LNCAP (cell line): ENCODE data around the gene GAREM1.

Experiments
- CTCF ChIP-seq: fragments of 450-650 bp; IDR thresholded peaks from 2 replicates; pipeline ENCODE4 v1.5.1; 2017; ENCODE audit warnings: mild to moderate bottlenecking

Gene GAREM1

GRCh38 chr18:32470714-32471633, at the start of gene GAREM1:
GAREM1 (minus strand) TSS chr18:32470882; CDS start chr18:32470428, 454 bp downstream.
- TF ChIP-seq CTCF = peak; percentile 80

- no peak for TF ChIP-seq CTCF
Measured at GRCh38 chr18:32511147-32511546, 40.5 kb upstream of the GAREM1 start.

GRCh38 chr18:32509111-32509510, 38.4 kb upstream of the GAREM1 start:
- TF ChIP-seq CTCF = no peak

GRCh38 chr18:32507093-32507492, 36.4 kb upstream of the GAREM1 start:
- TF ChIP-seq CTCF = no peak

- TF ChIP-seq CTCF = no peak
Measured at GRCh38 chr18:32502014-32502413, 31.3 kb upstream of the GAREM1 start.

GRCh38 chr18:32483002-32483401, 12.3 kb upstream of the GAREM1 start:
- TF ChIP-seq CTCF = no peak

GRCh38 chr18:32482117-32482516, 11.4 kb upstream of the GAREM1 start:
- TF ChIP-seq CTCF = no peak
